GM12874 (cell line): ENCODE results near the gene COX6A2.

Experiments used
- CTCF ChIP-seq: IDR thresholded peaks from 2 replicates; pipeline ENCODE4 v1.5.1; 2011; ENCODE audit warnings: low read depth, mild to moderate bottlenecking, control low read depth, low read length, moderate library complexity; ENCODE audit not compliant: insufficient read depth

Gene COX6A2

GRCh38 chr16:31455601-31456314, 27.6 kb upstream of the COX6A2 start:
- TF ChIP-seq CTCF, result peak; percentile 58

- no peak for TF ChIP-seq CTCF
Measured at GRCh38 chr16:31453255-31454204, 25.4 kb upstream of the COX6A2 start.

GRCh38 chr16:31452631-31453106, 24.5 kb upstream of the COX6A2 start:
- no peak for TF ChIP-seq CTCF

- TF ChIP-seq CTCF, result peak; percentile 47; the same call in 1 of the 2 replicates
Measured at GRCh38 chr16:31451681-31452351, 23.7 kb upstream of the COX6A2 start.

GRCh38 chr16:31451201-31451600, 23.0 kb upstream of the COX6A2 start:
- TF ChIP-seq CTCF, result no peak

- TF ChIP-seq CTCF, result no peak
Measured at GRCh38 chr16:31441956-31442355, 13.8 kb upstream of the COX6A2 start.
